Activated CD4-positive, alpha-beta T cell treated with anti-CD3 and anti-CD28 coated beads, Interleukin-2, amount 50 U/mL, for 24 hours (primary cell): ENCODE results near the gene NGRN.

ENCODE experiments used
- DNase-seq, 2 donors: peaks; one replicate each; pipeline ENCODE4 v3.0.0-alpha.2; 2020; ENCODE audit warnings: low read depth in 1 of 2, low spot score in 1 of 2

The NGRN gene

DNA sequence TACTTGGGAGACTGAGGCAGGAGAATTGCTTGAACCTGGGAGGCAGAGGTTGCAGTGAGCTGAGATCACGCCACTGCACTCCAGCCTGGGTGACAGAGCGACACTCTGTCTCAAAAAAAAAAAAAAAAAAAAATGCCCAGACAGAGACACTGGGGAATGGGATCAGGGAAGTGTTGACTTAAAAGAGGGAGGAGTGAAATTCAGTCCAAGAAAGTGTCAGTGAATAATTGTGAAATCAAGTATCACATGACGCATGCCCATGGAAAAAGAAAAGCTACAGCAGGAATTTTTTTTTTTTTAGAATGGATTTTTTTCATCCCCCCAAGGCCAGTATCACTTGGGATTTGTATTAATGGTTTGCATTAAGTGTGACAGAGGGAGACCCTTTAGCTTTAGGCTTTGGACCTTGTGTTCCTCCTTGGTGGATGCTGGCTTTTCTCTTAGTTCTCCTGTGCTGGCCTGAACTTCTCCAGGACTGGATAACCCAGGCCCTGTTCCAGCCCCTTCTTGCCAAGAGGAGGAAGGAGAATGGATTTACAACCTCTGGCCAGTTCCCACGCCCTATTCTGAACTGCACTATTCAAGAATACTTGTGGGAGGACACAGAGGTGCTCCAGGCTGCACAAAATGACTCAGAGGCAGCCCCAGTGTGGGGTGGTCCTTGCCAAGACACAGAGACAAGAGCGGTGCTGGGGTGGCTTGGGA is 50.0 kb downstream of the NGRN start:
- no peak for DNase-seq

- no peak for DNase-seq
These were observed 50.7 kb downstream of the NGRN start for GRCh38 chr15:90316139-90316538.

GRCh38 chr15:90318591-90318990 is 53.1 kb downstream of the NGRN start:
- DNase-seq = no peak

GRCh38 chr15:90320062-90320884 is 54.8 kb downstream of the NGRN start:
- DNase-seq = peak; percentile 38 to 56

DNA sequence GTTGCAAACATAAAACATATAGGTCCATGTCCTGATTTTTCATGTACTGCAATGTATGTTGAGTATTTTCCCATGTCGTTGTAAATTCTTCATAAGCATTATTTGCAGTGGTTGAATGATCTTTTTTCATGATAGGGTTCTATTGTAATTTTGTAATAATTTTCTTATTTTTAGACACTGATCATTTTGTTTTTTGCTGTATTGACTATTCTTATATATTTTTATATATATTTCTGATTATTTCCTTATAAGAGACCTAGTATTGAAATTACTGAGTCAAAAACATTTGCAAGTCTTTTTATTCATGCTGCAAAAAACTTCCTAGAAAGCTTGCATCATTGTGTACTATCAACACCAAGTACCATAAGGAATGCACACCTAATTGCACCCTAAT is 55.4 kb downstream of the NGRN start:
- DNase-seq = no peak
